Hematopoietic multipotent progenitor cell (in vitro differentiated cells): ENCODE measurements around the gene TTC7B. TPM values are rescaled to one million over a fixed set of nuclear protein-coding genes. Genes with fewer than 3 reads are reported as not detected.
A peak's percentile ranks its signal among the peaks of the same experiment; 100 is the strongest.

Source experiments
- DNase-seq, 3 donors: peaks; one replicate each; pipeline ENCODE4 v3.0.0-alpha.2; 2011 to 2015; ENCODE audit warnings: low read depth in 2 of 3, low spot score in 2 of 3
- total RNA-seq: library from RNA; depleted of rRNA; stranded (reverse); fragments of >200 nt; gene quantifications from one replicate; pipeline ENCODE4 v1.2.3, GENCODE V29; 2012

Gene TTC7B
- total RNA-seq, 1 donor = 26.1 TPM

DNA sequence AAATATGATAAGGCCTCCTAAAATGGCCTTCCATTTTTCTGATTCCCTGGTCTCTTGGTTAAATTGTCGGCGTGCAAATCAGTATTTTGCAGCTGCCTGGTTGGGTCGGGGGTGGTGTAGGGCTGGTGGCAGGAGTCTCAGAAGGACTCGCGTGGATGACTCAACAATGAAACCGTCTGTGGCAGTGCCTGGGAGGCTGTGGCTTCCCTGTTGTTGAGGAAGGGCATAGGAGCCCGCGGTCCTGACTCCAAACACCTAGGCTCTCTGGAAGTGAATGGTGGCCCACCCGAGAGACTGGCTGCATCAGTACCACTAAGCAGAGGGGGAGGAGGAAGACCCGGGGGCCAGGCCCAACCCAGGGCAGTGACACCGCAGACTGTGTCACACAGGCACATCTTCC lies 207.9 kb downstream of the TTC7B start:
- DNase-seq = no peak

GRCh38 chr14:90607141-90607540 lies 209.1 kb downstream of the TTC7B start:
- DNase-seq = no peak

DNA sequence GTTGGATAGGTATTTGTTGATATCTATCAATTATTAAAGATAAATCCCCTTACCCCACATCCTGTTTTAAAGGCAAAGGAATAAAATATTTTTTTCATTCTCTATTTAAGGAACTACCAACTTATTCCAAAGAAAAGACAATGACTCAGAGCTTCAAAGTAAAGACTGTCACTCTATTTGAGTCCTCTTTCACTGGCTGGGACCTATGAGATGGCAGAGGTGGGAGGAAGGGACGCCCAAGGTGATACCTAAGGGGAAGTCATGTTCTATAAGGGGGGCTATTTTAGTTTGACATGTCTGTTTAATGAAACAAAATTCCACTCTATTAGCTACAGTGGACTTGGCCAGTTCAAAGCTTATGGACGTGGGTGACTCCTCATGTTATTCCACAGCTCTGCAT lies 209.8 kb downstream of the TTC7B start:
- DNase-seq = no peak

- peak in 1 of 3 donors; percentile 16 for DNase-seq
Measured at GRCh38 chr14:90605430-90605829, 210.8 kb downstream of the TTC7B start.

DNA sequence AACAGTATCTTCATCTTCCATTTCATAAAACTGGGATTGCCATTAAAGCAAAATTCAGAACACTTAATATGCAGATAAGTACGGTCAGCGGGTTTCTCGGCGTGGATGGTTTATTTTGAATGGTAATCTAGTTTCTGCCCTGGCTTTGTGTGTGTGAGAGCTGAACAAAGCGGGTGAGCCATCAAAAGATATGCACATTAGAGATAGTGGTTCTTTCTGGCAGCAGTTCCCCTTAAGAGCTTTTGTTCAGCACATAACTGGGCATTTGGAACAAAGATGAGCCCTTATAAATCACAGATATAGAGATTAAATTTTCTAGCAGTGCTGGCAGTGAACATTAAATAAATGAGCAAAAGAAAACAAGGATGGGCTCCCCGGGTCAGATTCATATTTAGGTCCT lies 211.9 kb downstream of the TTC7B start:
- DNase-seq = no peak

- no peak for DNase-seq
Measured at GRCh38 chr14:90603841-90604240, 212.4 kb downstream of the TTC7B start.

DNA sequence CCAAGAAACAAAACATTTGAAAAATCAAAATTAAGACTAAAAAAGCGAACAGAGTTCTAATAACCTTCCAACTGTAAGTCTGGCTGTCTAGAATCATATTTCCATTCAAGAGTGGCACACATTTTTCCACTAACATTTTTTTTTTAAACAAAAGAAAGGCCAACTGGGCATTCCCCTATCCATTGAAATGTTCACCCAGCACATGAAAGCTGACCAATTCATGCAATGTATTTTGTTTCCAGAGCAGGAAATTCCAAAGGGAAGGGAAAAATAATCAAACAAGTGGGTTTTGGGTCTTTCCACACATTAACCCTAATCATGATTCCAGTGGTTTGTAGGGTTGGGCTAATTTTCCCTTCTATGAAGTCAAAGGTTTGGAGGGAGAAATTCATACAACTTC lies 212.9 kb downstream of the TTC7B start:
- DNase-seq = no peak

GRCh38 chr14:90602088-90602687 lies 214.0 kb downstream of the TTC7B start:
- no peak for DNase-seq

DNA sequence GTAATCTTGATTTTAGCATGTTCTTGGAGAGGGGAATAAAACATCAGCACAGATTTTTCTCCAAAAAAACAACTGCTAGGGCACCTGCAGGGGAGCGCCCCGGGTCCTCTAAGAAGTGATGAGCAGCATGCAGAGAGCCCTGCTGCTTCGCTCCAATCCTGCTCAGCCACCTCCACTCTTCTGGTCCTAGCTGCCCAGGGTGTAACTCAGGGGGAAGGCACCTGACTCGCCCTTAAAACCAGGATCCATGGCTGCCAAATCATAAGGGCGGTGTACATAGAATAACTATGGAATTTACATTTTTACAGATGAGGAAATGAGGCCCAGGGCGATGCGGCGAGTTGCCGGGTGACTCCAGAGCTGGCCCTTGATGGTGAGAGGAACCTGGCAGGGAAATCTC lies 214.7 kb downstream of the TTC7B start:
- DNase-seq = no peak

- no peak for DNase-seq
Measured at GRCh38 chr14:90600619-90601018, 215.6 kb downstream of the TTC7B start.

DNA sequence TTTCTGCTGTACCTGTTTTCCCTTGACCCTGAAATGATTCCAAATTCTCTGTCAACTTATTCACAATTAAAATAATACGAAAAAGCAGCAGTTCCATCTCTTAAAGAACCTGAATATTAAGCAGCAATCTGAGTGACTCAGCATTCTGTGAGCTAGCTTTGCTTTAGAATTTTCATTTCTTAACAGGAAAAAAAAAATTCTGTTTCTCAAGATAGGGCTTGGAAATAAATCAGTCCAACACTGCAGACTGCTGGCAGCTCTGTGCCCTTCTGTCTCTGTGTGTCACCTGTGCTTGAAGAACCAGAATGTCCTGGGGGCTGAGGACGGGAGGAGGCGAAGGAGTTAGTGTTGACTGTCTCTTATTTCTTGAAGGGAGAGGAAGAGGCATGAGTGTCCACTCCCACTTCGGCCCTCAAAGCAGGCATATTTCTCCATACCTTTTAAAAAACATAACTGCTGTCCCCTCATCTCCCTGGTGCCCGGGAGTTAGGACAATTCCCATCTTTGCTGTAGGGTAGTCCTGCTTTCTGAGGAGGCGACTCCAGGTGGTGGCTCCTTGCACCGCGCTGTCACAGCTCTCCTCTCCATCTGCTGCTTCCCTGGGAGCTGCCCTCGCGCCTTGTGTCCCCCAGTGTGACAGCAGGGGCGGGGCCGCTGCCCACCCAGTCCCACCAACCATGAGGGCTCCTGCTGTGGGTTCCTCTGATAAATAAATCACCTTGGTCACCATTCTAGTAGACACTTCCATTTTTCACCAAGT lies 216.3 kb downstream of the TTC7B start:
- peak in 2 of 3 donors; percentile 57 to 83 for DNase-seq

GRCh38 chr14:90599339-90599738 lies 216.9 kb downstream of the TTC7B start:
- no peak for DNase-seq

- no peak for DNase-seq
Measured at GRCh38 chr14:90597961-90598360, 218.3 kb downstream of the TTC7B start.

DNA sequence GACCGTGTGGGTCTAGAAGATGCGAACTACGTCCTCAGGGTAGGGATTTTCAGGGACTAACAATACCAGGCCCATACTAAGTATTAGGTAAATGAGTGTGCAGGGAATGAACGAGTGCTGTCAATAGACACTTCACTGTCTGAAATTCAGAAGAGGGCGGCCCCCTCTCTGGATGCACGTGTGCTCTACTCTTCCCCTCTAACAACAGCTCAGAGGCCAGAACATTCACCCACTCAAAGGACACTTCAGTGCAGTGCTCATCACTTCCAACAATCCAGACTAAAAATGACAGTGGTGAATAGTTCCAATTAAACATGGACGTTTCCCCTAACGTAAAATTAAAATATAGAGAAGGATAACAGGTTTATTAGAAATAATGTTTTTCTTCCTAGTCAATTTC lies 219.5 kb downstream of the TTC7B start:
- DNase-seq = no peak

DNA sequence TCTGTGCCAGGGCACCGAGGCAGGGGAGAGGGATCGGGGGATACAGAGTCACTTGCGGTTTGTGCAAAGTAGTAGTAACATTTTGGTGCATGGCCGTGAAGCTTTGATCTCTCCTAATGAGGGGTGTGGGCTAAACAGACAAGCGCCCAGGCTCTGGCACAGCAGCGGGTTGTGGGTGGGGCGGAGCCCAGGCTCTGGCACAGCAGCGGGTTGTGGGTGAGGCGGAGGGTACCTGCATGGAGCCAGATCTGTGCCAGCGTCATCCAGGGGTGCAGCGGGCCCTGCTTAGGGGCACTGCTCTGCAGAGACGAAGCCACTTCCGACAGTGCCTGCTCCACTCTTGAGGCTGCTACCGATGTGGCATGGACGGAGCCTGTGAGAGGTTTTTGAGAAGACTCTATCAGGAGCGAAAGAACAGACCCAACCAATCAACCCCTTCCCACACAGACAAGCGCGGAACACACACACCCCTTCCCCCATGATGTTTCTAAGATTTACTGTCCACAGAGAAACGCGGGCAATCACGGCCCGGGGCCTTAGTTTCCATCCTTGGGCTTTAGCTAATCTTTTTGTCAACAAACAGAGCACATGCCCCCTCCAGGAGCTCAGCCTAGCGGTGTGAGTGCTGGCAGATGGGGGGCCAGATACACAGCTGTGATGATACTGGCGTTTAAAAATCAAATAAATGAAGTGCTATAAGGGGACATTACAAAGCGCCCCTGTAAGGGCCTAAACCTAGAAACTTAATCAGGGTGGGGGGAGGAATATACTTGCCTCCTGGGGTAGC lies 222.8 kb downstream of the TTC7B start:
- no peak for DNase-seq

- no peak for DNase-seq
Measured at GRCh38 chr14:90592655-90593054, 223.6 kb downstream of the TTC7B start.

DNA sequence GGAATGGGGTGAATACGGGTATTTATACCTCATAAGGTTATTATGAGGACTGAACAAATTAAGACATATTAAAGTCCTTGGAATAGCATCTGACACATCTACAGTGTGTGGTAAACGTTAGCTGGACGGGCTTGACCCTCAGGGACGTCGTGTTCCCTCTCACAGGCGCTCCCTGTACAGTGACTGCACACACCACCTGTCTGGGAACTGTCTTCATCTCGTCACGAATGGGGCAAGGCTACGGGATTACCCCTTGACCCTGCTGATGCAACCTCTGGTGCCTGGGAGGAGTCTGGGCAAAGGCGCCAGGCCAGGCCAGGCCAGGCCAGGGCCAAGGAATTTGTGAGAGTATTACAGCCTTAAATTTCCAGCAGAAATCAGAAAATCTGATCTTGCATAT lies 228.3 kb downstream of the TTC7B start:
- no peak for DNase-seq

DNA sequence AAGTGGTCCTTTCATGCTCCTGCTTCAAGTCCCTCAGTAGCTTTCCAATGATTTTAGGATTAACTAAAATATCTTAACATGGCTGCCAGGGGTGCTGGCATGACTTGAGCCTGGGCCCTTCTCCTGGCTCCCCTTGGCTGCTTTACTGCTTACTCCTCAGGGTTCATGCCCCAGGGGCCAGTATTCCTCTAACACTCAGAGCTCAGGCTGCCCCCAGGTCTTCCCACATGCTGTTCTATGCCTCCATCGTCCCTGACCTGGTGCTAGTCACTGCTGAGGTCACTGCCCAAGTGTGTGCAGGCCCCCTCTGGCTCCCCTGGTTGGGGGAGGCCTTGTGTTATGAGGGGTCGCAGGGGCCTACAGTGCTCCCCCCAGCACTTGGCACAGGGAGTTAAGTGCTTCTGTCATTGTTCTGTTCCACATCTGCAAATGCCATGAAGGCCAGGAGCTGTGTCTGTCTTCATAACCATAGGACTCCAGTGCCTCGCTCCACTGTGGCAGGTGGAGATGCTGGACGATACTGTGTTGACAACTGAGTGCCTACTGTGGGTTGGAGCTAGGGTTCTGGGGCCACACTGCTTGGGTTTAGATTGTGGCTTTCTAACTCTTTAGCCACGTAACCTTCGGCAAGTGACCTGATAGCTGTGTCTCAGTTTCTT lies 228.8 kb downstream of the TTC7B start:
- no peak for DNase-seq

GRCh38 chr14:90585106-90585505 lies 231.1 kb downstream of the TTC7B start:
- no peak for DNase-seq

GRCh38 chr14:90583916-90584605 lies 232.2 kb downstream of the TTC7B start:
- DNase-seq = no peak

DNA sequence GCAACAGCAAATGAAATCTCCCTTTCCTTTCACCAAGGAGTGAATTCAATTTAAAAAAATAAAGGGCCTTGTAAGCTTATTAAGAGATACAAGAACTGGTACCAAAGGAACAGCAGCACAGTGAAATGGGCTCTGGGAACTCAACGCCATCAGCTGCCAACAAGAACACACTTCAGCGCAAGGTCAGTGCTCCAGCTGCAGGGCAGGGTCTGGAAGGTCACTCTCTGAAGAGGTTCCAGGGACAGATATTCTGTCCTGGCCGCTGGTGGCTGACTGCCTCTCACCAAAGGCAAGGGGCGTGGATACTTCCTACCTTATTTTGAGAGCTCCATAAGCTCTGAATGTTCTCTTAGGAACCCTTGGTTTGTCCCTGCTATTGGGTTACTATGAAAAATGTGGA lies 232.8 kb downstream of the TTC7B start:
- DNase-seq = no peak
